Activated naive CD8-positive, alpha-beta T cell (primary cell): ENCODE data around the gene ZNF683.
A peak's percentile ranks its signal among the peaks of the same experiment; 100 is the strongest.
"Not testable (repeated sequence)": the region's sequence is repeated elsewhere in the genome, so short reads cannot be mapped to it uniquely, and the experiment has no call there.

Source experiments
- H3K27ac Mint-ChIP-seq: one replicate; pipeline ENCODE4 v1.8.0; 2021; ENCODE audit warnings: mixed read lengths
- H3K27me3 Mint-ChIP-seq: one replicate; pipeline ENCODE4 v1.8.0; 2021; ENCODE audit warnings: mixed read lengths
- H3K36me3 Mint-ChIP-seq: one replicate; pipeline ENCODE4 v1.8.0; 2021; ENCODE audit warnings: mixed read lengths
- H3K4me1 Mint-ChIP-seq: one replicate; pipeline ENCODE4 v1.8.0; 2021; ENCODE audit warnings: low read depth, mixed read lengths
- H3K4me3 Mint-ChIP-seq: one replicate; pipeline ENCODE4 v1.8.0; 2021; ENCODE audit warnings: mild to moderate bottlenecking, mixed read lengths
- H3K9me3 Mint-ChIP-seq: one replicate; pipeline ENCODE4 v1.8.0; 2021; ENCODE audit warnings: low read depth, mixed read lengths

The ZNF683 gene

GRCh38 chr1:26340047-26340481 lies 32.5 kb downstream of the ZNF683 start:
- no peaks in the 10 kb centered on the region for H3K27me3 Mint-ChIP-seq
- no peak overlapping the region for H3K4me3 Mint-ChIP-seq
- H3K4me1 Mint-ChIP-seq, result peaks cover 9% of the 10 kb centered on the region
- H3K9me3 Mint-ChIP-seq, result no peaks in the 10 kb centered on the region
- H3K36me3 Mint-ChIP-seq, result no peaks in the 10 kb centered on the region
- no peak overlapping the region for H3K27ac Mint-ChIP-seq

DNA sequence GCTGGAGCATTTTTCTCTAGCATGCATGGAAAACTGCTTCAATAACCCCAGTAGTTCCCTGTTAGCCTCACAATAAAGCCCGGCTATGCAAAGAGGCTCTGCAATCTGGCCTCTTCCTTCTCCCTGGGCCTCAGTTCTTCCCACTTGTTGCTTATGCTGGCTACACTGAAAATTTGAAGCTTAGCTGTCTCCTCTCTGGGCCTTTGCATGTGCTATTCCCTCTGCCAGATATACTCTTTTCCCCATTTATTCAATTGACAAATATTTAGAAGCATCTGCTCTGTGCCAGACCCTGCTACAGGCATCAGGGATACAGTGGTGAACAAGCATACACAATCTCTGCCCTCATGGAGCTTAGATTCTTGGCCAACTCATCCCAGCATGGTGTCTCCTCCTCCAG lies 33.9 kb downstream of the ZNF683 start:
- H3K4me1 Mint-ChIP-seq, result peaks cover 11% of the 10 kb centered on the region
- H3K9me3 Mint-ChIP-seq, result no peaks in the 10 kb centered on the region
- no peaks in the 10 kb centered on the region for H3K27me3 Mint-ChIP-seq
- no peaks in the 10 kb centered on the region for H3K36me3 Mint-ChIP-seq
- H3K4me3 Mint-ChIP-seq, result no peak overlapping the region
- H3K27ac Mint-ChIP-seq, result no peak overlapping the region

DNA sequence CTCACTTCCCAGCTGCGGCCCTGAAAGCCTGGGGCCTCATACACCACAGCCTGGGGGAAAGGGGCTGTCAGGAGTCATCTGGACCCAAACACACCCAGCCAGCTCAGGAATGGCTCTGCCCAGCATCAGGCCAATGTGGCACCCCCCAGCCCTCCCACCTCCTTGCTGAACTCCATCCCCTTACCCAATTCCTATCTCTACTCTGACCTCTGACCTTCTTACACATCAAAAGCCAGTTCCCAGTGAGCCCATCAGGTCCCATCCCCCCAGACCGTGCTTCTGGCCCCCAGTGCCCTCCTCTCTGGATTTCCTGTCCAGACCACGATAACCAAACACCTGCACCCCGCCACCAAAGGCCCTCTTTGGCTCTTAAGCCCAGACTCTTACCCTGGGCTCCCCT lies 34.9 kb downstream of the ZNF683 start:
- peaks cover 11% of the 10 kb centered on the region for H3K4me1 Mint-ChIP-seq
- H3K27me3 Mint-ChIP-seq, result no peaks in the 10 kb centered on the region
- H3K4me3 Mint-ChIP-seq, result peak overlapping the region; percentile 5
- no peaks in the 10 kb centered on the region for H3K36me3 Mint-ChIP-seq
- no peaks in the 10 kb centered on the region for H3K9me3 Mint-ChIP-seq
- H3K27ac Mint-ChIP-seq, result no peak overlapping the region

- H3K27ac Mint-ChIP-seq, result no peak overlapping the region
- no peaks in the 10 kb centered on the region for H3K27me3 Mint-ChIP-seq
- peaks cover 11% of the 10 kb centered on the region for H3K4me1 Mint-ChIP-seq
- H3K4me3 Mint-ChIP-seq, result peak overlapping the region; percentile 54
- no peaks in the 10 kb centered on the region for H3K36me3 Mint-ChIP-seq
- H3K9me3 Mint-ChIP-seq, result no peaks in the 10 kb centered on the region
Measured at GRCh38 chr1:26337206-26337535, 35.4 kb downstream of the ZNF683 start.

DNA sequence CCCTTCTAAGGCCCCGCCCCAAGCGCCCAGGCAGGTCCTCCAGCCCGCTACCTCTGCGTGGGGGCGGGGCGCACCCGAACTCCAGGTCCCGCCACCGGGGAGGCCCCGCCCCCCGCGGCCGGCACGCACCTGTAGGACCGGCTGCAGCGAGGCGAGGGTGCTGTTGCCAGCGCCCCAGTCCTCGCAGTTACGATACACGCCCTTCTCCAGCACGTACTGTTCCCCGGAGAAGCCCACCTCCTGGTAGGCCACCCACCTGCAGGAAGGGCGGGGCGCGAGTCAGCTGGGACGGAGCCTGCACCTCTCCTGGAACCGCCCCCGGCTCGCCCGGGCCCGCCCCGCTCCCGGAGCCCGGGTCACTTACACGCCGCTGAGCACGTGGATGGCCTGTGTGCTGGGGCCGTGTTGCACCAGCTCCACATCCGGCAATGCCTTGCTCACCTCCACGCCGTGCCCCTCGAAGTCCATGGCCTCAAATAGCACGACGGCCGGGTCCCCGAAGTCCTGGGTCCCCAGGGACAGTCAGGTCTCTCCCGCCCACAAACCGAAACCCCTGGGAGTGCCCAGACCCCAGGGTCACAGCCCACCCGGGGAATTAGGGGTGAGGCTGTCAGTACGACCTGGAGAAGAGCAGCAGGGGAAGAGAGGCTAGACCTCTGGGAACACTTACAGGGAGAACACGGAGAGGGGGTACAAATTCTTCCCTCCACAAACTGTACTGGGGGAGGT lies 35.9 kb downstream of the ZNF683 start:
- Mint-ChIP-seq H3K27ac (no peak overlapping the region), H3K4me3 (peak overlapping the region; percentile 86), H3K36me3 (no peaks in the 10 kb centered on the region)

DNA sequence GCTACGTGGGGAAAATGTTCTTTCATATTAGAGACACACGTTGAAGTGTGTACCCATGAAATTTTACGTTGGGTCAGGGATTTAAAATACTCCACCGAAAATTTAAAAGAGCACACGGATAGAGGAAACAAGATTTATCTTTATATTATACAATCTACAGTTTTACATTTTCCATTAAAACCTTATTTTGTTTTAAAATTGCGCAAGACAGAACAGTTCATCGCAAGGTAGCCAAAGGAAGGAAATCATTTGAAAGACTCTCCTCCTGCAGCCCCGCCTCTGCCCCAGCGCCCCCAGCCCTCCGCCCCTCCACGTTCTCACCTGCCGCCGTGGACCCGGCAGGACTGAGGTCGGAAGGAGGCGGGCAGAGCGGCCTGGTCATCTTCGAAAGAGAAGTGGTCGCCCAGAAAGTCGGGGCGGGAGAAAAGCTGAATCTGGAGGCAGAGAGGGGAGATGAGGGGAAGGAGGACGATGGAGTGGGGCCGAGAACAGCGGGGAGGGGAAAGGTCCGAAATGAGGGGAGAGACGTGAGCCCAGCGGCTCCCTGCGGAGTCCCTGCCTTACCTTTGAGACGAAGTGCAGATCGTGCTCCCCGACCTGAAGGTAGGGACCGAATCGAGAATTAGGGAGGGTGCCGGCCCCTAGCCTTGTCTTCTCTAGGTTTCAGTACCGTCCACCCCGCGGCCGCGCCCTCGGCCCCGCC lies 36.6 kb downstream of the ZNF683 start:
- Mint-ChIP-seq H3K9me3 (no peaks in the 10 kb centered on the region), H3K27ac (no peak overlapping the region), H3K36me3 (no peaks in the 10 kb centered on the region), H3K4me1 (peaks cover 11% of the 10 kb centered on the region), H3K27me3 (no peaks in the 10 kb centered on the region), H3K4me3 (peak overlapping the region; percentile 86)

More for the DNA sequence above, 35.9 kb downstream of the ZNF683 start:
- no peaks in the 10 kb centered on the region for H3K9me3 Mint-ChIP-seq
- H3K27me3 Mint-ChIP-seq, result no peaks in the 10 kb centered on the region
- peaks cover 11% of the 10 kb centered on the region for H3K4me1 Mint-ChIP-seq

DNA sequence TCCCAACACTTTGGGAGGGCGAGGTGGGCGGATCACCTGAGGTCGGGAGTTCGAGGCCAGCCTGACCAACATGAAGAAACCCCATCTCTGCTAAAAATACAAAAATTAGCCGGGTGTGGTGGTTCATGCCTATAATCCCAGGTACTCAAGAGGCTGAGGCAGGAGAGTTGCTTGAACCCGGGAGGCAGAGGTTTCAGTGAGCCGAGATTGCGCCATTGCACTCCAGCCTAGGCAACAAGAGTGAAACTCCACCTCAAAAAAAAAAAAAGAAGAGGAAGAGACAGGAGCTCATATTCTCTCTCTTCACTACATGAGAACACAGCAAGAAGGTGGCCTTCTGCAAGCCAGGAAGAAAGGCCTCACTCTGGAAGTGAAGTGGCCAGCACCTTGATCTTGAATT lies 39.2 kb downstream of the ZNF683 start:
- not testable (repeated sequence) for H3K27ac Mint-ChIP-seq, H3K9me3 Mint-ChIP-seq, H3K27me3 Mint-ChIP-seq, H3K36me3 Mint-ChIP-seq, H3K4me3 Mint-ChIP-seq
- H3K4me1 Mint-ChIP-seq, result peaks cover 11% of the 10 kb centered on the region

DNA sequence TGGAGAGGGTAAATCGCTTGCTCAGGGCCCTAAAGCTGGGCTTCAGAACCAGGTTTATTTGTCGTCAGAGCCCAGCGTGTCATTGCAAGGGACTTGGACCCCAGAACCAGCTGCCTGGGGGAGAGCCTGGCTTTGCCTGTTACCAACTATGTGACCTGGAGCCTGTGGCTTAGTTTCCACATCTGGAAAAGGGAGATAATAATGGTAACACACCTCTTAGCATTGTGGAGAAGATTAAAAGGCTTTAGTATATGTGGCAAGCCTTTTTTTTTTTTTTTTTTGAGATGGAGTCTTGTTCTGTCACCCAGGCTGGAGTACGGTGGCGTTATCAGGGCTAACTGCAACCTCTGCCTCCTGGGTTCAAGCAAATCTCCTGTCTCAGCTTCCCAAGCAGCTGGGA lies 42.3 kb downstream of the ZNF683 start:
- Mint-ChIP-seq H3K4me3 (no peak overlapping the region), H3K27ac (no peak overlapping the region)

GRCh38 chr1:26329380-26329779 lies 43.2 kb downstream of the ZNF683 start:
- not testable (repeated sequence) for H3K27me3 Mint-ChIP-seq, H3K4me1 Mint-ChIP-seq, H3K27ac Mint-ChIP-seq, H3K36me3 Mint-ChIP-seq, H3K4me3 Mint-ChIP-seq, H3K9me3 Mint-ChIP-seq

More for the DNA sequence above, 42.3 kb downstream of the ZNF683 start:
- Mint-ChIP-seq H3K4me1 (peaks cover 2% of the 10 kb centered on the region), H3K36me3 (no peaks in the 10 kb centered on the region), H3K27me3 (no peaks in the 10 kb centered on the region), H3K9me3 (no peaks in the 10 kb centered on the region)

- H3K4me1 Mint-ChIP-seq, result peaks cover 2% of the 10 kb centered on the region
Measured at GRCh38 chr1:26328597-26328996, 44.0 kb downstream of the ZNF683 start.

DNA sequence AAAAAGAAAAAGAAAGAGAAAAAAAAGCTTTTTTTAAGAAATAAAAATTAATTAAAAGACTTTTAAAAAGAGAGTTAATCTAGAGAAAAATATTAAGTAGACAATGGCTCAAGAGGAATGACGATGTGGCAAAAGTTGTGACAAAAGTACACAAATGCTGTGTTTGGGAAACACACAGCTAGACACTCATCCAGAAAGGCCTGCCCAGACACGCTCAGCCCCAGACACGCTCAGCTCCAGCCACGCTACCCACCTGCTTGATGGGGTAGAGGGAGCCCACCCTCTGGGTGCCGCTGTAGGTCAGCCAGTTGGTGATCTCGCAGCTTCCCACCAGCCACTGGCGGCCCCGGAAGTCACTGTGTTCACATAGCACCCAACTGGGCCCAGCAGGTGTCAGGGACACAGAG lies 44.6 kb downstream of the ZNF683 start:
- no peaks in the 10 kb centered on the region for H3K36me3 Mint-ChIP-seq
- H3K4me3 Mint-ChIP-seq, result no peak overlapping the region
- no peaks in the 10 kb centered on the region for H3K9me3 Mint-ChIP-seq
- H3K27me3 Mint-ChIP-seq, result no peaks in the 10 kb centered on the region
- peaks cover 3% of the 10 kb centered on the region for H3K4me1 Mint-ChIP-seq
- H3K27ac Mint-ChIP-seq, result no peak overlapping the region

More at GRCh38 chr1:26328597-26328996, 44.0 kb downstream of the ZNF683 start:
- no peak overlapping the region for H3K4me3 Mint-ChIP-seq
- no peaks in the 10 kb centered on the region for H3K27me3 Mint-ChIP-seq
- H3K36me3 Mint-ChIP-seq, result no peaks in the 10 kb centered on the region
- no peak overlapping the region for H3K27ac Mint-ChIP-seq
- no peaks in the 10 kb centered on the region for H3K9me3 Mint-ChIP-seq

DNA sequence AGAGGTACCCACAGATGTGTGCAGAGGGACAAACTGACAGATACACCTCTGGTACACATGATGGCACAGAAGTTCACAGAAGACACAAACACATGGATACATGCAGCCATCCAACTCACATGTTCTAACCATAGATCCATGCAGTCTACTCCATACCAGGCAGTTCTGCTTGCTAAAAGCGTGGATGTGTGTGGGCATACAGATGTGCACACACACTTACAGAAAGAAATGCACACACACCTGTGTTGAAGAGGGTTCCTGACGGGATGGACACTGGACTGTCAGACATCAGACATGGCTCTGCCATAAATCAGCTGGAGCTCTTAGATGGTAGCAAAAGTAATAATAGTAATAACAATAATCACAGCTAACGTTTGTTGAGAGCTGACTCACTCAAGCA lies 48.0 kb downstream of the ZNF683 start:
- Mint-ChIP-seq H3K27me3 (no peaks in the 10 kb centered on the region), H3K4me3 (no peak overlapping the region), H3K9me3 (no peaks in the 10 kb centered on the region), H3K36me3 (peaks cover 2% of the 10 kb centered on the region), H3K4me1 (peaks cover 32% of the 10 kb centered on the region), H3K27ac (peak overlapping the region; percentile 64)

DNA sequence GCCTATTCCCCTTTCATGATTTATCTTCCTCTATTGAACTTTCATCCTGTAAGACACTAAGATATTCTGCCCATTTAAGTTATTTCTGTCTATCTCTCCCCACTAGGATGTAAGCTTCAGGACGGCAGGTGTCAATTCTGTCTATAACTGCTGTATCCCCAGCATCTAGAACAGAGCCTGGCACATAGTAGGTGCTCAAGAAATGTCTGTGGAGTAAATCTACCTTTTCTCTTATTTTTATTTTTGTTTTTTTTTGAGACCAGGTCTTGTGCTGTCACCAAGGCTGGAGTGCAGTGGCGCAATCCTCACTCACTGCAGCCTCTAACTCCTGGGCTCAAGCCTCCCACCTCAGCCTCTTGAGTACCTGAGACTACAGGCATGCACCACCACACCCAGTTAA lies 49.2 kb downstream of the ZNF683 start:
- H3K4me3 Mint-ChIP-seq, result no peak overlapping the region
- H3K36me3 Mint-ChIP-seq, result peaks cover 2% of the 10 kb centered on the region
- peaks cover 41% of the 10 kb centered on the region for H3K4me1 Mint-ChIP-seq
- H3K27ac Mint-ChIP-seq, result peak overlapping the region; percentile 79
- no peaks in the 10 kb centered on the region for H3K27me3 Mint-ChIP-seq
- no peaks in the 10 kb centered on the region for H3K9me3 Mint-ChIP-seq

GRCh38 chr1:26322042-26322331 lies 50.6 kb downstream of the ZNF683 start:
- Mint-ChIP-seq H3K27ac (no peak overlapping the region), H3K4me1 (peaks cover 54% of the 10 kb centered on the region), H3K27me3 (no peaks in the 10 kb centered on the region), H3K4me3 (no peak overlapping the region), H3K9me3 (no peaks in the 10 kb centered on the region), H3K36me3 (peaks cover 2% of the 10 kb centered on the region)

DNA sequence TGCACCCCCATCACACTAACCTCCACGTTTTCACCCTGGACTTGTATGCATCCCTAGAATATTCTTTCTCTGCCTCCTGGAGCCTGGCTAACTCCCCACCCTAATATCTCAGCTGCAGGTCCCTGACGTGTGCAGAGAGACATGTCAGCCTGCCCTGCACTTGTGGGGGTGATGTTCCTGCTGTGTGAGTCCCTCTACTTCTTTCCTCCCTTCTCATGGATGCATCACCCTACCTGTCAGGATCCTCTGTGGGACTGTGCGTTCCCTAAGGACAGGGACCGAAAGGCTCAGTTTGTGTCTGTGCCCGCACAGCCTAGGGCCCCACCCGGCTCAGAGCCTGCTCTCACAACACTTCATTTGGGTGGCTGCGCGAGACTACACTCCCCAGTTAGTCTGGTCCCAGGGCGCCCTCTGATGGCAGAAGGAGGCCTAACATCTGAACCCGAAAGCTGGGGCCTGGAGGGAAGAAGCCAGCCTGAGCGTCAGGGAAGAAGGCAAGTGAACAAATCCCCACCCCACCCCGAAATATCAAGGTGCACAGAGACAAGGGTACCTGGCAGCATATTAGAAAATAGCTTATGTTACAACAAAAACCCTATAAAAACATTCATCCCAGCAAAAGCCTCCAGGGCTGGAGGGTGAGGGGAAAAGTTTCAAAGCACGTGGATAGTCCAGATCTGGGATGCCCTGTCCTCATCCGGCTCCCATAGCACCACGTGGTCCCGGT lies 51.1 kb downstream of the ZNF683 start:
- no peaks in the 10 kb centered on the region for H3K9me3 Mint-ChIP-seq
- peak overlapping the region; percentile 93 for H3K4me3 Mint-ChIP-seq
- H3K27me3 Mint-ChIP-seq, result no peaks in the 10 kb centered on the region
- H3K4me1 Mint-ChIP-seq, result peaks cover 59% of the 10 kb centered on the region
- peaks cover 2% of the 10 kb centered on the region for H3K36me3 Mint-ChIP-seq
- H3K27ac Mint-ChIP-seq, result peak overlapping the region; percentile 99
